GM13977 (cell line): ENCODE results near the gene BSN.

Source experiments
- DNase-seq: peaks from one replicate; pipeline ENCODE4 v3.0.0; 2012; ENCODE audit warnings: low spot score
- in situ Hi-C: fragments of 300-500 bp; cut with MboI; formaldehyde crosslinking; loops from one replicate; pipeline ENCODE4 v1.12.0; 2022; ENCODE audit warnings: low sequenced_read_pairs, low pct_unique_long_range_greater_than_20kb, mixed read lengths, inconsistent platforms; ENCODE audit not compliant: unreplicated experiment
- TF ChIP-seq, protein P1 (sequence below): IDR thresholded peaks from 2 replicates; pipeline ENCODE4 v1.5.1; 2012; ENCODE audit warnings: mild to moderate bottlenecking, control low read depth; ENCODE audit not compliant: insufficient read depth; ENCODE audit errors: extremely low read depth, missing control alignments

The BSN gene

DNA sequence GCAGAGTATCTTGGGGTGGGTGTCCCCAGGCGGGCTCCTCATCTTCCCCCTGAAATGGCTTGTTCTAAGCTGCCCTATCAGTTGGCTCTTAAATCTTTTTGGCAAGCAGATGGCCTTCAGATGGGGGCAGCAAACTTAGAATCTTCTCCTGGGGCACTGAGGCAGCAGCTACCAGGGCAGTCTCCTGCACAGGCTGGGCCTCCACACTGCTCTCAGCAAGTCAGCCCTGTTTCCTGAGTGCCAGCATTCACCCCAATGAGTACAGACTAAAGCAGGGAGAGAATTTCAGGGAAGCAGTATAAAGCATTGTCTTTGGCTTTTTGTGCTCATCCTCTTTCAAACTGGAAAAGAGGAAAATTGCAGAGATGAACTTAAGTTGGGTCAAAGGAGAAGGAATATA, 68.8 kb downstream of the BSN start:
- in situ Hi-C loops = no loop called here
- no peak for DNase-seq

DNA sequence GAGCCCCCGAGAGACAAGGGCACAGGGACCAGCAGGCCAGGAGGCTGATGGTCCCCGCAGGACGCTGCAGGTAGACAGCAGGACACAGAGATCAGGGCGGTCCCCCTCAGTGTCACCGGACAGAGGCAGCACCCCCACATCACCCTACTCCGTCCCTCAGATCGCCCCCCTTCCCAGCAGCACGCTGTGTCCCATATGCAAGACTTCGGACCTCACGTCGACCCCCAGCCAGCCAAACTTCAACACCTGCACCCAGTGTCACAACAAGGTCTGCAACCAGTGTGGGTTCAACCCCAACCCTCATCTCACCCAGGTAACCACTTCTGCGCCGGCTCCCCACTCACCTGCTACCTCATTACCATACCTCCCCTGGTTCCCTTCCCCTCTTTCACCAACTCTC, 70.8 kb downstream of the BSN start:
- in situ Hi-C loops = no loop called here
- TF ChIP-seq, protein P1, sequence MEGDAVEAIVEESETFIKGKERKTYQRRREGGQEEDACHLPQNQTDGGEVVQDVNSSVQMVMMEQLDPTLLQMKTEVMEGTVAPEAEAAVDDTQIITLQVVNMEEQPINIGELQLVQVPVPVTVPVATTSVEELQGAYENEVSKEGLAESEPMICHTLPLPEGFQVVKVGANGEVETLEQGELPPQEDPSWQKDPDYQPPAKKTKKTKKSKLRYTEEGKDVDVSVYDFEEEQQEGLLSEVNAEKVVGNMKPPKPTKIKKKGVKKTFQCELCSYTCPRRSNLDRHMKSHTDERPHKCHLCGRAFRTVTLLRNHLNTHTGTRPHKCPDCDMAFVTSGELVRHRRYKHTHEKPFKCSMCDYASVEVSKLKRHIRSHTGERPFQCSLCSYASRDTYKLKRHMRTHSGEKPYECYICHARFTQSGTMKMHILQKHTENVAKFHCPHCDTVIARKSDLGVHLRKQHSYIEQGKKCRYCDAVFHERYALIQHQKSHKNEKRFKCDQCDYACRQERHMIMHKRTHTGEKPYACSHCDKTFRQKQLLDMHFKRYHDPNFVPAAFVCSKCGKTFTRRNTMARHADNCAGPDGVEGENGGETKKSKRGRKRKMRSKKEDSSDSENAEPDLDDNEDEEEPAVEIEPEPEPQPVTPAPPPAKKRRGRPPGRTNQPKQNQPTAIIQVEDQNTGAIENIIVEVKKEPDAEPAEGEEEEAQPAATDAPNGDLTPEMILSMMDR = no peak
- no peak for DNase-seq

More for the DNA sequence above, 68.8 kb downstream of the BSN start:
- TF ChIP-seq, protein P1 = no peak

DNA sequence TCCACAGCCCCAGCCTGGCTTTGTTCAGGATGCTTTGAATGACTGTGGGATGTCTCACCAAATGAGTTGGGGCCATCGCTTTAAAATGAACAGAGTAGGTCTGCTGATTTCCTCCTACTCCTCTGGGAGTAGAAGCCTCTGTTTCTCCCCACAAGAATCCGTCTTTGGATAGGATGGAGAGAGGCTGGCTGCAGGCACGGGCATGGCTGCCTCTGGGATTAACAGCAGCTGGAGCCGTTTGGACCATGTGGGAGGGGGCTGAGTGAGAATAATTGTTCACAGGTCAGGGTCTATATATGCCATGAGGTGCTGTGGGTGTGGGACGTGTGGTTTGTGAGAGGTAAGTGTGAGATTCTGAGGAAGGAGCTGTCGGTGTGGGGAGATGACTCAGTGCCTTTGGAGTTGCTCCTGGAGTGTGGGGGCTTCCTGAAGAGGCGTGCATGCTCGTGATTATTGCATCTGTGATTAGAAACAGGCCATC, 71.9 kb downstream of the BSN start:
- no peak for DNase-seq
- in situ Hi-C loops = no loop called here
- TF ChIP-seq, protein P1 = no peak

DNA sequence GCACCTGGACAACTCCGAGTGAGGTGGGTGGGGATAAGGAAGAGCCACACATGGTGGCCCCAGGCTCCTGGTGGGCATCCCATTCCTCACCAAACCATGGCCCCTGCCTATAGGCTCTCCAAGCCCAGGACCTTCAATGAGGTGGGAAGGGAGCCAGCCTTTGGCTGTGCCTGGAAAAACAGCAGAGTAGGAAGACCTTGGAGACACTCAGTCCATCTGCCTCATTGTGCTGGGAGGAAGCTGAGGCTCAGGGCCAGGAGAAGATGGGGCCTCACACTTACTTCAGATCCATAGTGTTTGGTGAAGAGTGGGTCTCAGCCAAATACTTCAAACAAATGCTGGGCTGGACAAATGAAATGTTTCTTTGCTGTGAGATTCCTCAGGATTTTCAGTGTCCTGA, 72.5 kb downstream of the BSN start:
- TF ChIP-seq, protein P1 = no peak
- in situ Hi-C loops = no loop called here
- DNase-seq = no peak

DNA sequence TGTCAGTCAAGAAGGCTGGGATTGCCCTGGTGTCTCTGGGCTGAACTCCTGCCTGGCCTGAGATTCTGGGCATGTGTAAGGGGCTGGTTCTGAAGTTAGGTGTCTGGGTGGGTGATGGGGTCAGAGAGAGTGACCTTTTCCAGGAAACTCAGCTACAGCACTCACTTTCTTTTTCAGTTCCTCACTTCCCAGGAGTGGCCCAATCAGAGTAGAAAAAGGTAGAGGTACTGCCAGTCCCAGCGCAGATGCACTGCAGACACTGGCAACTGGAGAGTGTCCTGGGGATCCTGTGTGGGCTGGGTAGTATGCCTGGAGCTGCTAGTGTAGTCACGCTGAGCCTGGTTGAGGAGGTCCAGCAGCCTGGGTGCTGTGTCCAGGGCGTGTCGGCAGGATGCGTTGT, 73.4 kb downstream of the BSN start:
- in situ Hi-C loops = no loop called here
- no peak for DNase-seq
- TF ChIP-seq, protein P1 = no peak

DNA sequence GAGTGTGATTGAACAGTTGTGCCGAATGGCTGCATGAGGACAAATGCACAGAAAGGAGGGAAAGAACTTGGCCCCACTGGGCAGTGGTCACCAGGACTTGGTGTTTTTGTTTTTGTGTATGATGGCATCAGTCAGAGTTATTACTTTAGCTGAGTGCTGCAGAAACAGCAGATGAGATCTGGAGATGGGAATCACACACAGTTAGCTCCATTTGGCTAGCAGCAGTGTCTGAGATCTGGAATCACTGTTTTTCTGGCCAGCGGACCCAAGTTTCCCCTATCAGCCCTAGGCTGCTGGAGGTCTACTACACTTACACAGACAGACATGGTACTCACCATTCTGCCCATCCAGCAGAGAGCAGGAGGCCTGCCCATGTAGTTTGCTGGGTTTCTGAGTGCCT, 74.0 kb downstream of the BSN start:
- in situ Hi-C loops = no loop called here
- DNase-seq = no peak
- TF ChIP-seq, protein P1 = no peak

DNA sequence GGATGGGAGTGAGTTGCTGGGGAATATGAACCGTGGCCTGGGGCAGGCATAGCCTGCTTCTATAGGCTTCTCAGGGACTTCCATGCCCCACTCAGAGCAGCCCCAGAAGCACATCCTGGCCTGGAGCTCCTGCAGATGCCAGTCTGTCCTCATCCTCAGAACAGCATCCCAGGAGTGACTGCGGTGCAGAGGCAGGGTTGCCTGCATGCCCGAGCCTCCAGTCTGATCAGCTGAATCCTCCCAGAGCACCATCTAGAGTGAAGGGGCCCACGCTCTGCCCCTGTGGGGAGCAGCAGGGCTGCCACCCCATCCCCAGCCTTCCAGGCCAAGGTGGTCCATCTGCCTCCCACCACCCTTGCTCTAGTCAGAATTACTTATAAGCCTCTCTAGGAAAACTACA, 75.2 kb downstream of the BSN start:
- TF ChIP-seq, protein P1 = no peak
- DNase-seq = no peak
- in situ Hi-C loops = no loop called here
